Thyroid gland (tissue), 4 donors: ENCODE measurements around the gene FAM50B. TPM values are rescaled to one million over a fixed set of nuclear protein-coding genes. Genes with fewer than 3 reads are reported as not detected.
"Not testable (repeated sequence)": the region's sequence is repeated elsewhere in the genome, so short reads cannot be mapped to it uniquely, and the experiment has no call there.

Experiments
- DNase-seq, 2 donors: peaks; one replicate each; pipeline ENCODE4 v3.0.0-alpha.2; 2019
- H3K27ac ChIP-seq, 3 donors: fragments of 200-600 bp; sonication (generic); 1 replicate in 2 of 3; 2 replicates in 1 of 3; pipeline ENCODE4 v1.5.1; 2016 to 2019; ENCODE audit warnings: mild to moderate bottlenecking in 1 of 3, moderate library complexity in 1 of 3
- H3K27me3 ChIP-seq: fragments of 200-600 bp; sonication (generic); one replicate; pipeline ENCODE4 v1.5.1; 2019
- H3K36me3 ChIP-seq, 2 donors: fragments of 200-600 bp; sonication (generic); one replicate each; pipeline ENCODE4 v1.5.1; 2016 to 2019
- H3K4me1 ChIP-seq, 2 donors: fragments of 200-600 bp; sonication (generic); one replicate each; pipeline ENCODE4 v1.5.1; 2017 to 2019
- H3K4me3 ChIP-seq, 3 donors: fragments of 200-600 bp; sonication (generic); replicated peaks in 1 of 3; 1 replicate in 2 of 3; 2 replicates in 1 of 3; pipeline ENCODE4 v1.5.1; 2016; ENCODE audit warnings: mild to moderate bottlenecking in 1 of 3
- H3K9me3 ChIP-seq: fragments of 200-600 bp; sonication (generic); one replicate; pipeline ENCODE4 v1.5.1; 2017
- CTCF ChIP-seq, 6 experiments: fragments of 200-600 bp in 3 of 6; fragments of 450-650 bp in 3 of 6; sonication (generic) in 3 of 6; IDR thresholded peaks; one replicate each; pipeline ENCODE4 v1.5.1; 2016 to 2019; ENCODE audit warnings: antibody characterized with exemption in 6 of 6, mild to moderate bottlenecking in 2 of 6, inconsistent platforms in 1 of 6, moderate library complexity in 1 of 6
- POLR2A ChIP-seq, 2 donors: fragments of 450-650 bp; IDR thresholded peaks; one replicate each; pipeline ENCODE4 v1.6.1; 2017; ENCODE audit warnings: antibody characterized with exemption in 2 of 2, mild to moderate bottlenecking in 2 of 2, moderate library complexity in 1 of 2
- WGBS, 2 donors: methylation state at CpG; one replicate each; pipeline ENCODE4 v1.1.5; 2017; 5-methylcytosine and 5-hydroxymethylcytosine counted together
- intact Hi-C: fragments of 100-400 bp; cut with DNase I; formaldehyde crosslinking; loops from one replicate; pipeline ENCODE4 v1.15.1; 2023
- total RNA-seq, 4 donors: library from RNA; depleted of rRNA; stranded (reverse); fragments of >200 nt; gene quantifications; one replicate each; pipeline ENCODE4 v1.2.3, GENCODE V29; 2016

The FAM50B gene
- total RNA-seq, 4 donors from 2014 or later, result 18.4 to 40.9 (median 20.3) TPM

GRCh38 chr6:3859878-3860552 is 10.8 kb downstream of the FAM50B start:
- DNase-seq, result no peak
- Histone ChIP-seq H3K27me3 (no peaks in the 10 kb centered on the region), H3K36me3 (no peaks in the 10 kb centered on the region), H3K4me1 (peaks cover 6 to 9% of the 10 kb centered on the region in 2 donors), H3K4me3 (no peak overlapping the region), H3K27ac (no peak overlapping the region), H3K9me3 (no peaks in the 10 kb centered on the region)
- 72 to 86% methylated on average over 1 of the region's 1 CpG for WGBS, 2 donors
- TF ChIP-seq CTCF (IDR thresholded peaks at IDR 0.05) (no peak), POLR2A (IDR thresholded peaks at IDR 0.05) (no peak)
- intact Hi-C loops, result no loop called here

GRCh38 chr6:3861424-3861823 is 12.3 kb downstream of the FAM50B start:
- Histone ChIP-seq H3K27ac (no peak overlapping the region), H3K9me3 (no peaks in the 10 kb centered on the region), H3K36me3 (no peaks in the 10 kb centered on the region), H3K27me3 (no peaks in the 10 kb centered on the region), H3K4me3 (no peak overlapping the region), H3K4me1 (peaks cover 0 to 1% of the 10 kb centered on the region in 2 donors)
- intact Hi-C loops, result no loop called here
- 86 to 87% methylated on average over 4 of the region's 4 CpGs for WGBS, 2 donors
- no peak for DNase-seq
- TF ChIP-seq POLR2A (IDR thresholded peaks at IDR 0.05) (no peak), CTCF (IDR thresholded peaks at IDR 0.05) (no peak)

GRCh38 chr6:3862038-3862437 is 12.9 kb downstream of the FAM50B start:
- Histone ChIP-seq H3K4me3 (no peak overlapping the region), H3K36me3 (no peaks in the 10 kb centered on the region), H3K9me3 (no peaks in the 10 kb centered on the region), H3K4me1 (no peaks in the 10 kb centered on the region), H3K27me3 (no peaks in the 10 kb centered on the region), H3K27ac (no peak overlapping the region)
- DNase-seq, result no peak
- WGBS, 2 donors, result 61 to 72% methylated on average over 3 of the region's 3 CpGs
- no peak for TF ChIP-seq POLR2A (IDR thresholded peaks at IDR 0.05)
- TF ChIP-seq CTCF (IDR thresholded peaks at IDR 0.05), result no peak
- intact Hi-C loops, result no loop called here

- H3K9me3 ChIP-seq, intact Hi-C loops, H3K4me3 ChIP-seq, DNase-seq, H3K36me3 ChIP-seq, H3K27me3 ChIP-seq, H3K4me1 ChIP-seq, H3K27ac ChIP-seq: not testable (repeated sequence)
- WGBS, 2 donors, result 97 to 100% methylated on average over 4 to 5 of the region's 5 CpGs
Observed at GRCh38 chr6:3863322-3863721, 14.1 kb downstream of the FAM50B start.

GRCh38 chr6:3865463-3865862 is 16.3 kb downstream of the FAM50B start:
- no peak for TF ChIP-seq POLR2A (IDR thresholded peaks at IDR 0.05)
- TF ChIP-seq CTCF (IDR thresholded peaks at IDR 0.05), result no peak
- Histone ChIP-seq H3K27me3 (no peaks in the 10 kb centered on the region), H3K36me3 (no peaks in the 10 kb centered on the region), H3K9me3 (no peaks in the 10 kb centered on the region), H3K4me1 (no peaks in the 10 kb centered on the region), H3K27ac (no peak overlapping the region), H3K4me3 (no peak overlapping the region)
- no peak for DNase-seq
- 98 to 99% methylated on average over 3 of the region's 3 CpGs for WGBS, 2 donors
- intact Hi-C loops, result no loop called here
